NK-92 treated with Interleukin-12 subunit alpha and Interleukin-12 subunit beta, amount 100 ng/mL, for 24 hours (cell line): ENCODE data around the gene RFPL1.

ENCODE experiments used
- DNase-seq: peaks from one replicate; lab custom pipeline; 2025; lab: John Stamatoyannopoulos, UW

The RFPL1 gene

DNA sequence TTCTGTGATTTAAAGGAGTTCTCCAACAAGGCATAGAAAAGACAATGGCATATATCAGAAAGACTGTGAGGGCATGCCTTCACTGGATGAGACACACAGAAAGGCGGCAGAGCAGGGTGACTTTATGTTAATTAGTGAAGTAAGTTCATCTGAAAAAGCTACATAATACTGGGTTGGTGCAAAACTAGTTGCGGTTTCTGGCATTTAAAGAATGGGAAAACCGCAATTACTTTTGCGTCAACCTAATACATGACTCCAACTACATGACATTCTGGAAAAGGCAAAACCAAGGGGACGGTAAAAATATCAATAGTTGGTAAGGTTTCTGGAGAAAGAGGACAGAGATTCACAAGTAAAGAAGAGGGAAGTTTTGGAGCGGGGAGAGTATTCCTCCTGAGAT is 5.1 kb downstream of the RFPL1 start:
- no peak for DNase-seq

DNA sequence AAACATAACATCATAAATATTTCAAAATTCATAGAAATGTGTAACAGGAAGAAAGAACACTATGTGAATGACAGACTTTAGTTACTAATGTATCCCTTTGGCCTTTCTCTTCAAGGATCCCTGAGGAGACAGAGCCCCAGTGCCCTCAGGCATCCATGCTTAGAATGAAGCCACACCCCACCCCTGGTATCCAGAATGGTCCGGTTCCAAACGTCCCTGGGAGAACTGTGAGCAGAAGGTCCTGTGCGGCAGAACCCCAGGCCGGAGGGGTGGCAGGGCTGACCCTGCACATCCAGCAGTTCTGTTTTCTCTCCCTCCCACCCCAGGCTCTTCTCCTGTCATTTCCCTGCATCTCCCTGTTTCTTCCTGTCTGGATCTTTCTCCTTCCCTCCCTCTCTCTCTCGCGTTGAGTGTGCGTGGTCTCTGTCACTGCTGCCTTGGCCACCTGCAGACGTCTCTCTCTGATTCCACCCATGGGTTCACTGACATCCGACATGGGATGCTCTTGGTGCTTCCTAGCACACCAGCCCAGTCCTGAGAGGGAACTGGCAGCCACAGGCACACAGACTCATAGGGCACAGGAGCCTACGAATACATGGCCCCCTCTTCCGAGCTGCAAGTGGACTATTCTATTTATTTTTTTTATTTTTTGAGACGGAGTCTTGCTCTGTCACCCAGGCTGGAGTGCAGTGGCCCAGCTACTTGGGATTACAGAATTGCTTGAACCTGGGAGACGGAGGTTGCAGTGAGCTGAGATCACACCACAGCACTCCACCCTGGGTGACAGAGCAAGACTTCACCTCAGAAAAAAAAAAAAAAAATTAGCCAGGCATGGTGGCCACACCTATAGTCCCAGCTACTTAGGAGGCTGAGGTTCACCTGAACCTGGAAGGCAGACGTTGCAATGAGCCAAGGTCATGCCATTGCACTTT is 5.7 kb downstream of the RFPL1 start:
- no peak for DNase-seq

DNA sequence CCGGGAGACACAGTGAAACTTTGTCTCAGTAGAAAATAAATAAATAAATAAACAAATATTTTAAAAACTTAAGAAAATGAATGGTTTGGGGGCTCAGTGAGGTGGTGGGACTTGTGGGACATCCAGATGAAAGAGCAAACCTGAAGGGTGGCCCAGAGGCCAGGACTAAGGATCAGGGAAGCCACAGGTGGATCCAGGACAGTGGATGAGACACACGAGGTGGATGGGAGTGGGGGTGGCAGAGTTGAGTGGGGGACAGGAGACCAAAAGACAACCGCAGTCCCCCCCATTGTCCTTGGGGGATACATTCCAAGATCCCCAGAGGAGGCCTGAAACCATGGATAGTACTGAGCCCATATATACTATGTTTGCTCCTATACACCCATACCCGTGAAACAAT is 7.1 kb downstream of the RFPL1 start:
- no peak for DNase-seq

DNA sequence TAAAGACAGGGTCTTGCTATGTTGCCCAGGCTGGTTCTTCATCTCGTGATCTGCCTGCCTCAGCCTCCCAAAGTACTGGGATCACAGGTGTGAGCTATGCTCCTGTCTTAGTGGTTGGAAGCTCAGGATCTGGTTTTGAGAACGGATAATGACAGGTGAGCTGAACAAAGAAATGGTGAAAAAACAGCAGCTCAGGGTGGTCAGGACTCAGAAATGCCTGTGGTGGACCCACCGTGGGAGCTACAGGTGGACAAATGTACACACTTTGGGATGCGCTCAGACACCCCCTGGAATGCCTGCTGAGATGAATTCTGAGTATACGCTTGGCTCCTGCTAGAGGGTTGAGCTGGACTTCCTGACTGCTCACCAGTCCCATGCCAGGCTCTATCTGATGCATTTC is 9.5 kb downstream of the RFPL1 start:
- DNase-seq = no peak

DNA sequence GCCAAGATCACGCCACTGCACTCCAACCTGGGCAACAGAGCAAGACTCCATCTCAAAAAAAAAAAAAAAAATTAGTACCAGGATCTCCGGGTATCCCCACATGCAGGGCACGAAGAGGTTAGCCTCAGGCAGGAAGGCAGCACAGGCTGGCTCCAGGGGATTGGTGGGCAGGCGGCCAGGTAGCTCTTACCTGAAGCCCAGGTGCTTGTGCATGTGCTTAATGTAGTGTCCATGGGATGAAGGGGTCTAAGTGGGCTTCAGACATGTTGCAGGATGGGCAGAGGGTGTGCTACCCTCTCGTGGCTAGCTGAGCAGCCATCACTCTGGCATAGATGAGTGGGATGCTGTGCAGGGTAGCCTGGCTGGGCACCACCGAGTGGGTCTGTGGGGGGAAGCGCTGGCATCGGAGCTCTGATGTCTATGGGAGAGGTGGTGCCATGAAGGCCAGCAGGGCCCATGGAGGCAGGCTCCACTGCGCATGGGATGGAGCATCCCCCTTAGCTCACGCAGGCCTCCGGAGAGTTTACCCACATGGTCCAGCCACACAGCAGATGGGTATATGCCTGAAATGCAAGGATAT is 11.0 kb downstream of the RFPL1 start:
- DNase-seq = no peak

DNA sequence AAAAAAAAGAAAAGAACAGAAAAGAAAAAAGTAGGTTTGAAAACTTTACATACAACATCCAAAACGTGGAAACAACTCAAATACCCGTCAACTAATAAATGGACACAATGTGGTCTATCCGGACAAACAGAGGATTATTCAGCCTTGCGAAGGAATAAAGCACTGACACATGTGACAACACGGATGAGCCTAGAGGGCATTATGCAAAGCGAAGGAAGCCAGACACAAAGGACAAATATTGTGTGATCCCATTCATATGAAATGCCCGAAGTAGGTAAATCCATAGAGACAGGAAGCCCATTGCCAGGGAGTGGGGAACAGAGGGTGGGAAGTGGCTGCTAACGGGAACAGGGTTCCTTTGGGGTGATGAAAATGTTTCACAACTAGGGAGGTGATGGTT is 11.8 kb downstream of the RFPL1 start:
- no peak for DNase-seq

DNA sequence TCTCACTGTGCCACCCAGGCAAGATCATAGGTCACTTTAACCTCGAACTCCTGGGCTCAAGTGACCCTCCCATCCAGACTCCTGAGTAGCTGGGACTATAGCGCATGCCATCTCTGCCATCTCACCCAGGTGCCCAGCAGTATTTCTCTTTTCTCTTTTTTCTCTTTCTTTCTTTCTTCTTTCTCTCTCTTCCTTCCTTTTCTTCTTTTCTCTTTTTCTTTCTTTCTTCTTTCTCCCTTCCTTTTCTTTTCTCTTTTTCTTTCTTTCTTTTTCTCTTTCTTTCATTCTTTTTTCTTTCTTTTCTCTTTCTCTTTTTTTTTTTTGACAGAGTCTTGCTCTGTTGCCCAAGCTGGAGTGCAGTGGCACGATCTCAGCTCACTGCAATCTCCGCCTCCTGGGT is 13.5 kb downstream of the RFPL1 start:
- DNase-seq = no peak

DNA sequence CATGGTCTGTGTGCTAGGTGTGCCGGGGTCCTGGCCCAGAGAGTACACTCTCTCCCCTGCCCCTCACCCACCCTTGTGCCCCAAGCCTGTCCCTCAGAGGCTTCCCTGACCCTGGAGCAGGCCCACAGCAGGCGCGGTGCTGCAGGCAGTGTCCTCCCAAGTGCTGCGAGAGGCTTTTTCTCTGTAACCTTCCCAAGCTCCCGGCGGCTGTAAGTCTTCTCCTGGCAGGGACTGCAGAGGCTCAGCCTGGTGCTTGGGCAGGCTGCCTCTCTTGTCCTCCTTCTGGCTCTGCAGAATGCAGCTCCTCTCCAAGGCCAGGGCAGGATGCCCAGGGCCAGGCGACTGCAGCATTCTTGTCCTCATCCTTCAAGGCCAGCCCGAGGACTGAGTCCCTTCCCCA is 15.9 kb downstream of the RFPL1 start:
- DNase-seq = no peak

DNA sequence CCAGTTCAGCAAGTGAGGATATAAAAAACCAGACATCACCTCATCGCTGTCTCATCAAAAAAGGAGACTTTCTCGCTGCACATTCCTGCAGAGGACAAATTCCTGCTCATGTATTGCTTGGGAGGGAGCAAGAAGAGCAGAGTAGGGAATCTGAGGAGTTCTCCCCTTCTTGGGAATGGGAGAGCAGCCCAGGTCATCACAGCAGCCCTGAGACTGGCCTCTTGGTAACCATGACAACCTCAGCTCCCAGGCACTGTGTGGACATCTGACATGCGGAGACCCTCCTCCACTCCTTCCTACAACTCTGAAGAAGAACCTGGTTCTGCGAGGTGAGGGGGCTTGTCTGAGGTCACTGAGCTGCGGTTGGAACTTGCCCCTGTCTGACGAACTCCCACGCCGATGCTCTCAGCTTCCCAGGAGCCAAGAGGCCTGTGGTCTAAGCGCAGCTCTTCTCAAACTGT is 17.9 kb downstream of the RFPL1 start:
- DNase-seq = no peak

DNA sequence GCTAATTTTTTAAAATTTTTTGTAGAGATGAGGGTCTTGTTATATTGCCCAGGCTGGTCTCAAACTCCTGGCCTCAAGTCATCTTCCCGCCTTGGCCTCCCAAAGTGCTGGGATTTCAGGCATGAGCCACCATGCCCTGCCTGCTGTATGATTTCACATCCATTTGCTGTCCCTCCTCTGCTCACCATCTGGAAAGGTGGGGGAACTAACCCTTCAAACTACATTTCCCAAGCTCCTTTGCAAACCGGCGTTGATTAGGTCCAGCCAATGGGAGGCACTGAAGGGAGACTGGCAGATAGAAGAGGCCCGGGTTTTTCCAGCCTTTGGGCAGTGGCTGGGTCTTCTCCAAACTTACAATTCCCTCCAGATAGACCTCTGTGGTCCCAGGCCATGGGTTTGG is 19.3 kb downstream of the RFPL1 start:
- DNase-seq = no peak

DNA sequence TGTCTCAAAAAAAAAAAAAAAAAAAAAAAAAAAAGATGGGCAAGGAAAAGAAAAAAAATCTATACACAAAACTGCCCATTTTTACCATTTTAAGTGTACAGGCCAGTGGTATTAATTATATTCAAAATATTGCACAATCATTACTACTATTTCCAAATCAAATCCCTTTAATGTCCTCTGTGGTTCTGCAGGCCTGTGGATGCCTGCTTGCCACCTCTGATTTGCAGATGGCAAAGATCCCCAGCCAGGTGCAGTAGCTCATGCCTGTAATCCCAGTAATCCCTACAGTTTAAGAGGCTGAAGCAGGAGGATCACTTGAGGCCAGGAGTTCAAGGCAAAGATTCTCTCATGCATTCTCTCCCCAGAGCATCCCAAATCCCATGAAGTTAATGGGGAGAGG is 20.2 kb downstream of the RFPL1 start:
- no peak for DNase-seq

DNA sequence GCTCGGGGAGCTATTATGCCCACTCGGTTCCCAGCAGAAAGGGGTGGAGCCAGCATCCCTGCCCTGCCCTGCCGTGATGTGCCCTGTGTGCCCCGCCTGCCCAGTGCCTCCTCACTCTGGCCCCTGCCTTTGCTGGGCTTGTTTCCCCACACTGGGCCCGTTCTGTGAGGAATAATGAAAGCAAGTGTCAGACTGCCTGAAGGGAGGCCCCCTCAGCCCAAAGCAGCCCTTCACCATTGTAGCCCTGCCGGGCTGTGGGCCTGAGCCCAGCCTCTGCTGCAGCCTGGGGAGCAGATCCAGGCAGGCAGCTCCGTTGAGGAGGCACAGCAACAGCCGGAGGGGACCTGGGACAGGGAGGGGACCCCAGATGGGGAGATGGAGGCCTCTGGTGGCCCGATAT is 21.4 kb downstream of the RFPL1 start:
- DNase-seq = no peak

DNA sequence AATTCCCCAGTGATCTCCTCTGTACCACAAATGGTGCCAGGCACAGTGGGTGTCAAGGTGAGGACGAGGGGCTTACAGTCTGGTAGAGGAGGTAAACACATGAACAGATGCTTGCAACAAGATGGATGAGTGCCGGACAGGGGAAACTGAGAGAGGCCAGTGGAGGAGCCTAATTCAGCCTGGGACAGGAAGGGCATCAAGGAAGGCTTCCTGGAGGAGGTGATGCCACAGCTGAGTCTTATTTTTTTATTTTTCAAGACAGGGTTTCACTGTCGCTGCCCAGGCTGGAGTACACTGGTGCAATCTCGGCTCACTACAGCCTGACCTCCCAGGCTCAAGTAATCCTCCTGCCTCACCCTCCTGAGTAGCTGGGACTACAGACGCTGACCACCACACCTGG is 22.9 kb downstream of the RFPL1 start:
- no peak for DNase-seq

DNA sequence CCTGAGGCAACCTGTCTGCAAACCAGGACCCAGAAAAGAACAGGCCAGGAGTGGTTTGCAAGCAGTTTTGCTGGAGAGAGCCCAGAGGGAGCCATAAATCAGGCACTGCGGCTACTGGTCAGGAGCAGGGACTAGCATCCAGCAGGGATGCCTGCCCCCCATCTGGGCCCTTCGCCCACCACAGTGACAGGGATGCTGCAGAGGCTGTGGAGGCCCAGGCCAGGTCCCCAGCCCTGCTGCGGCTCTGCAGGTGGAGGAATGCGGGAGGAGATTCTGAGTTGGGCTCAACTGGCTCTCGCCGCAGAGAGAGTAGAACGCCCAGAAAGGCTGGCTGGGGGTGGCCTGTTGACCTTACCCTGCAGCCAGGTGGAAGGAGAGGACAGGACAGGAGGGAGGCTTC is 25.2 kb downstream of the RFPL1 start:
- DNase-seq = no peak

DNA sequence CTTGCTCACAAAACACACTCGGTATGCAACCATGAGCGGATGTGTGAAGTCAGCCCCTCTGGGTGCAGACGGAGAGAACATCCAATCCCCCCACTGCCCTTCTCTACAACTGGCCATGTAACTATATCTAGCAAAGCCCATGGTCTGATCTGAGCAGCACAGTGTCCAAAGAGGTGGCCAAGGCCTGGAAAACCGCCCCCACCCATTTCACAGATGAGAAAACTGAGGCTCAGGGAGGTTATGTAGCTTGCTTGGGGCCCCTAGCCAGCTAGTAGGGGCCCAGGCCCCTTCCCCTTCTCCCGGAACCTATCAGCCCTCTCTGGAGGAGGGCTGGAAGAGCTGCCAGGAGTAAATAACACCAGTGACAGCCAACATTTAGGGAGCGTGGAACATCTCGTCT is 26.2 kb downstream of the RFPL1 start:
- no peak for DNase-seq

DNA sequence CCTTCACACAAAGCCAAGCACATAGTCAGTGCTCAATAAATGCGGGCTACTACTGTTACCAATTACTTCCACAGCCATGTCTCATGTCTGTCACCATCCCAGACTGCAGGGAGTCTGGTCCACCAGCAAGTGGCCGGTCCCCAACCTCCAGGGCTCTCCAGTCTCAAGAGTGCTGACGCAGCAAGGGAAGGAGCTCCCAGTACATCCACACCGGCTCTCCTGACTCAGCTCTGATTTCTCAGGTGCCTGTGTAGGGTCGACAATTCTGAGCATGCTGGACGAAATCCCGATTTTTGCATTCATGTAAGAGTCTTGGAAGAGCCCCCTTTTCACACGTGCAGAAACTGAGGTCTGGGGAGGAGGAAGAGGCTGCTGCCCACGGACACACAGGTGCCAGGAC is 31.4 kb downstream of the RFPL1 start:
- DNase-seq = no peak

DNA sequence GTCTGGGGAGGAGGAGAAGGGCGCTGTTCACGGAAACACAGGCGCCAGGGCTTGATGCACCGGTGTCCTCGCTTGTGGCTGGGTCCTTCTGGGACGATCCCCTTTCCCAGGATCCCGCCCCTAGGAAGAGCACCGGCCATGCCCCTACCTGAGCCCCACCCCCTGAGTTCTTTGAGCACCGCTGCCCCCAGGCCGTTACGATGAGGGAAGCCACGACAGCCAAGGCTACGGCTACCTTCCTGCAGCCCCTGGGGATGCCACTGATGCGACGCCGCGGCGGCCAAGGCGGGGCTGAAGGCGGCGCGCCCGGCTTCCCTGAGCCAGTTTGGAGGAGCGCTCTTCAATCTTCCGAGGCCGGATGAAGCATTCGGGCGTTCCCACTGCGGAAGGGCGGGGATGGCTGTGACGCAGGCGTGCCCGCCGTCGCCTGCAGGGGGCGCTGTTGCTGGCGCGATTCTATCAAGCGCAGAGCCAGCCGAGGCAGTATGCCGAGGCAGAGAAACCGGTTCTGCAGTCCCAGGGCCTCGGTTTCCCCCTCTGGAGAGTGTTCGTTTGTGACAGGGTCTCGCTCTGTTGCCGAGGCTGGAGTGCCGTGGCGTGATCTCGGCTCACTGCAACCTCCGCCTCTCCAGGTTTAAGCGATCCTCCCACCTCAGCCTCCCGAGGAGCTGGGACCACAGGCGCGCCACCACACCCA is 31.9 kb downstream of the RFPL1 start:
- DNase-seq = no peak

DNA sequence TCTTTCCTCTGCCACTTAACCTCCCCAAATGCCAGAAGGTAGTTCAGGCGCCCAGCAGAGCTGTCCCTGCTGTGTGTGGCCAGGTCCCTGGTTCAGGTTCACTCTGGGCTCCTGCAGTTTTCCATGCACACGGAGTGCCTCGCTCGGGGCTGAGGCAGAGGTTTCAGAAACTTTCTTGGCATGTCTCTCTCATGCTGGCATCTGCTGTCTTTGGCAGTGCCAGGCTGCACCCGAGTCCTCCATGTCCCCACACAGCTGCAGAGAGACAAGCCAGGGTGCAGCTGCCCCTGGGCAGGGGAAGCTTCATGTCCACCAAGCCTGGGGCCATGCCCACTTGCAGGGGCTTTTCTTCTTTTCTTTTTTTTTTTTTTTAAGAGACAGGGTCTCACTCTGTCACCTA is 34.6 kb downstream of the RFPL1 start:
- no peak for DNase-seq

DNA sequence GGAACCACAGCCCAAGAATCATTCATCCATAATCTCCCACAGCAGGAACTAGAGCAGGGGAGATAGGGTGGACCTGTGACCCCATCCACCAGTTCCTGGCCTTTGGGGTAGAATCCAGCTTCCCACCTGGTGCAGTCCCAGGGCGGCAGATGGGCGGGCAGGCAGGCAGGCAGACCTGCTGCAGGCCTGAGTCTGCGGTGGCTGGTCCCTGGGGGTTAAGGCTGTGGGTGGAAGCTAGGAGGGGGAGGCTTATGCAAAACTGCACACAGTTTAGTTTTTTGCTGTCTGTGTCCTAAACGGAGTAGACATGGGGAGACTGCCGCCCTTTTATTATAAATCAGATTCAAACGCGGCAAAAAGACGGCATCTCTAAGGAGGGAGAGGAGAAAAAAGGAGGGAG is 37.2 kb downstream of the RFPL1 start:
- DNase-seq = no peak

DNA sequence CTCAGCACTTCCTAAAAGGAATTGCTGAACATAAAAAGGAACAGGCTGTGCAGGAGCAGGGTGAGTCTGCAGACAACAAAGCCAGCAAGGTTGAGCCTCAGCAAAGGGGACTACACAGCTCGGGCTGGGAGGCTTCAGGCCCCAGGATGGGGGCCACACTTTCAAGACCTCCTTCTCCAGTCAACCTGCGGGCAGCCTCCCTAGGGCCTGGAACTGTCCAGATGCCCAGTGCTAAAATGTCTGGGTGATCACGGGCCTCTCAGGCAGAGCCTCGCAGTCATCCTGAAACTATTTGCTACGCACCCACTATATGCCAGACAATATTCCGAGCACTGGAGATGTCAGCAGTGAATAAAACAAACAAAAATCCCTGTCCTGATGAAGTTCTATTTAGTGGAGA is 37.7 kb downstream of the RFPL1 start:
- DNase-seq = no peak

DNA sequence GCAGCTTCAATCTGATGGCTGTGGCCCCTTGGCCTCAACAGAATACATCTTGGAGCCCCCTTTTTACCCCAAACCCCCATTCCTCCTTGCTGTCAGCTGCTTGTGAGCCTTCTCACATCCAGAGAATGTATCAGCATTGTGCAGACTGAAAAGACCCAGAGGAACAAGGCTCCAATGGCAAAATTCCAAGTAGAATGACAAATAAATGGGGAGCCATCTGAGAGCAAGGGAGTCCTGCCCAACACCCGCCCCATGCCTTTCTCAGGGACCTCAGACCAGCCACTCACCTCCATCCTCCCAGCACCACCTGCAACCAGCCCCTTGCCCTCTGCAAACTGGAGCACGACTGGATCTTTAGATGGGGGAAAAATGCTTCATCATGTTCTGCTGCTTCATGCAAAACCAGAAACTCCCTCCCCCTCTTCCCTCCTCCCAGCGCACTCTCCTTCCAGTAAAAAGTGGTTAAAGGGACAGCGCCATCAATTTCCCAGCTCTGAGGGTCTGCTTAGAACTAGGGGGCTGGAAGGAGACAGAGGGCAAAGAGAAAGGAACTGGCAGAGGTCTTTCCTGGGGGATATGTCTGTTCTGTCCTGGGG is 39.4 kb downstream of the RFPL1 start:
- DNase-seq = no peak

DNA sequence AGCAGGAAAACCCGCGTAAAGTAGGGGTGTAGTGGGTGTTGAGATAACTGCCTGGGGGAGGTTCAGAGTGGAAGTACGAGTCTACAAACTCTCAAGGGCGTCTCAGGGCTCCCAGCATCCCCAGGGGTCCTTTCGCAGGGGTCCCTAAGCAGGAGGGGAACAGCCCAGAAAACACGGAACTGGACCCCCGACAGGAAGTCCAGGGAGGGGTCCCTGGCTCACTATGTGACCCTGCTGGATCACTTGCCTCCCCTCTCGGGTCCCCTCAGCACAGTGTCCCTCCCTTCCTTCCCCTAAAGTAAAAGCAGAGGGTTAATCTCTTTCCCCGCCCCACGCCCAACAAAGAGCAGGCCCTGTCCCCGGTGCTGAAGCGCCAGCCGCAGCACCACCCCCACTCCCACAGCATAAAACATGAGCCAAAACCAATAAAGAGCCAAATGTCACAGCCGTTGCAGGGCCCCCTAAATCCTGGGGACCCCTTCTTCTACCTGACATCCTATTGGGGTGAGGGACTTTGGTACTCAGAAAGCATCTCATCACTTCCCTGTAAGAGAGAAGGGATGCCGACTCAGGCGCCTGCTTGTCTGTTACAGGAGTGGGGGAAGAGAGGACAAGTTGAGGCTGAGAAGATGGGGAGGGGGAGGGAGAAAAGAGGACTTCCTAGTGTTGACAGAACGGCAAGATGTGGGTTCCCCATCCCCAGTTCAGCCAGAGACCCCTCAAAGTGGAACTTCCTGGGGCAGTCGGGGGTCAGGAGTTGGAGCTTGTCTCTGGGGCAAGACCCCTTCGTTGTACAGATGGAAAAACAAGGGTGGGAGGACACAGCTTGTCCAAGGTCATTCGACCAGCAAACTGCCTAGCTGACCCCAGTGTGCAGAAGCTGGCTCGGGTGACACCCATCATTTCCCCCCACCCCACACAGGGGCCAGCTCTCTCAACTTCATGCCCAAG is 40.2 kb downstream of the RFPL1 start:
- DNase-seq = no peak
